ENCODE results near the gene GNB2. TPM values are rescaled to one million over a fixed set of nuclear protein-coding genes. Genes with fewer than 3 reads are reported as not detected.

Gene GNB2
- total RNA-seq, 4 donors from 2014 or later: 150 to 229 (median 218) TPM

DNA sequence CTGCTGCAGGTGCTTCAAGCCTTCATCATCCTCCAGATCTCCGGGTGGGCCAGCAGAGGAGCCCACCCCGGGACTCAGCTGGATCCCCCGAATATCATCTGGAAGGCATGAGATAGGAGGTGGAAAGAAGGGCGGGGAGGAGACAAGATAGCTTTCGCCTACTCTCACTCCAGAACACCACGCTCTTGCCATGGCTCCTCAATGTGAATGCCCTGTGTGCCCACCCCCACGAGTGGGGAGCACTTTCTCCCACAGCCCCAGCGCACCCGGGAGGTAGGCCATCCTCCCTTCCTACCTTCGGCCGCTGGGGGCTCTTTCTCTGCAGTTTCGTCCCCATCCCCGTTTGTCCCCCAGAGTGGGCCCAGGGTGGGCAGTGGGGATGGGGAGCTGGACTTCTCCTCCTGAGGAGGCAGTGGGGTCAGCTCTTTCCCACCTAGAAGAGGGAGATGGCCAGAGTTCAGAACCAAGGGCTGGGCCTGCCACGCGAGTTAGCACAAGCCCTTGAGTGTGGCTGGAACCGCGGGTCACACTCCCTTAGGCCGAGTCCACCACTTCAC is 11.6 kb downstream of the GNB2 start:
- Histone ChIP-seq H3K9me3 (no peaks in the 10 kb centered on the region), H3K27me3 (no peaks in the 10 kb centered on the region), H3K27ac (replicated peaks in 1 of 4) (no peak overlapping the region), H3K36me3 (peaks cover 64 to 97% (median 95%) of the 10 kb centered on the region in 4 donors), H3K4me1 (peaks cover 30 to 45% (median 36%) of the 10 kb centered on the region in 4 donors), H3K4me3 (no peak overlapping the region)
- intact Hi-C loops (cut with DNase I): no loop called here
- 92% methylated on average over 16 of the region's 18 CpGs for WGBS
- no peak for TF ChIP-seq POLR2A (IDR thresholded peaks at IDR 0.05; ENCODE audit: low read depth)
- TF ChIP-seq, protein P1, sequence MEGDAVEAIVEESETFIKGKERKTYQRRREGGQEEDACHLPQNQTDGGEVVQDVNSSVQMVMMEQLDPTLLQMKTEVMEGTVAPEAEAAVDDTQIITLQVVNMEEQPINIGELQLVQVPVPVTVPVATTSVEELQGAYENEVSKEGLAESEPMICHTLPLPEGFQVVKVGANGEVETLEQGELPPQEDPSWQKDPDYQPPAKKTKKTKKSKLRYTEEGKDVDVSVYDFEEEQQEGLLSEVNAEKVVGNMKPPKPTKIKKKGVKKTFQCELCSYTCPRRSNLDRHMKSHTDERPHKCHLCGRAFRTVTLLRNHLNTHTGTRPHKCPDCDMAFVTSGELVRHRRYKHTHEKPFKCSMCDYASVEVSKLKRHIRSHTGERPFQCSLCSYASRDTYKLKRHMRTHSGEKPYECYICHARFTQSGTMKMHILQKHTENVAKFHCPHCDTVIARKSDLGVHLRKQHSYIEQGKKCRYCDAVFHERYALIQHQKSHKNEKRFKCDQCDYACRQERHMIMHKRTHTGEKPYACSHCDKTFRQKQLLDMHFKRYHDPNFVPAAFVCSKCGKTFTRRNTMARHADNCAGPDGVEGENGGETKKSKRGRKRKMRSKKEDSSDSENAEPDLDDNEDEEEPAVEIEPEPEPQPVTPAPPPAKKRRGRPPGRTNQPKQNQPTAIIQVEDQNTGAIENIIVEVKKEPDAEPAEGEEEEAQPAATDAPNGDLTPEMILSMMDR (IDR thresholded peaks at IDR 0.05): no peak
- no peak for TF ChIP-seq POLR2AphosphoS5 (IDR thresholded peaks at IDR 0.05)
- TF ChIP-seq EP300 (IDR thresholded peaks at IDR 0.05): no peak
- DNase-seq (ENCODE audit: extremely low spot score): no peak

DNA sequence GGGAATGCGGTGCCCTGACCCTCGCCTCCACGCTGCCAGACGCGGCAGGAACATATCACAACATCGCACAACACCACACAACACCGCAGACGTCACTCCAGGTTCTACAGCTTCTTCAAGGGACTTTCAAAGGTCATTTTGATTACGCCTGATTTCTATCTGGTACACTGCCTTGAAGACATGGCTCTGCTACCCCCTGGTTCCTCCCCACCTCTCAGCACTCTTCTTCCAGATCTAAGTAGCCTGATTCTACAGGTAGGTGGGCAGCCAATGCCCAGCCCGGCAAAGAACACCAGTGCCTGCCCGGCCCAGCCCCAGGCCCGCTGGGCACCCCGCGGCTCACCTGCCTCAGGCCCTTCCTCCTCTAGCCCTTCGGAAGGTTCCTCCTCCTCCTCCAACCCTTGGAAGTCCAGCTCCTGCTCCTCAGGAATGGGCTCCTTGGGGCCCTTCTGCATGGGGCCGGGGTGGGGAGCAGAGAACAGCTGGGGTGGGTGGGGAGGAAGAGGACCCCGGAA is 12.1 kb downstream of the GNB2 start:
- Histone ChIP-seq H3K36me3 (peaks cover 64 to 92% (median 90%) of the 10 kb centered on the region in 4 donors), H3K4me3 (no peak overlapping the region), H3K9me3 (no peaks in the 10 kb centered on the region), H3K27ac (replicated peaks in 1 of 4) (no peak overlapping the region), H3K27me3 (no peaks in the 10 kb centered on the region), H3K4me1 (peaks cover 31 to 45% (median 36%) of the 10 kb centered on the region in 4 donors)
- 86% methylated on average over 17 of the region's 17 CpGs for WGBS
- TF ChIP-seq POLR2A (IDR thresholded peaks at IDR 0.05; ENCODE audit: low read depth) (no peak), EP300 (IDR thresholded peaks at IDR 0.05) (no peak), POLR2AphosphoS5 (IDR thresholded peaks at IDR 0.05) (no peak)
- TF ChIP-seq, protein P1 (IDR thresholded peaks at IDR 0.05): no peak
- DNase-seq (ENCODE audit: extremely low spot score): no peak
- intact Hi-C loops (cut with DNase I): no loop called here

DNA sequence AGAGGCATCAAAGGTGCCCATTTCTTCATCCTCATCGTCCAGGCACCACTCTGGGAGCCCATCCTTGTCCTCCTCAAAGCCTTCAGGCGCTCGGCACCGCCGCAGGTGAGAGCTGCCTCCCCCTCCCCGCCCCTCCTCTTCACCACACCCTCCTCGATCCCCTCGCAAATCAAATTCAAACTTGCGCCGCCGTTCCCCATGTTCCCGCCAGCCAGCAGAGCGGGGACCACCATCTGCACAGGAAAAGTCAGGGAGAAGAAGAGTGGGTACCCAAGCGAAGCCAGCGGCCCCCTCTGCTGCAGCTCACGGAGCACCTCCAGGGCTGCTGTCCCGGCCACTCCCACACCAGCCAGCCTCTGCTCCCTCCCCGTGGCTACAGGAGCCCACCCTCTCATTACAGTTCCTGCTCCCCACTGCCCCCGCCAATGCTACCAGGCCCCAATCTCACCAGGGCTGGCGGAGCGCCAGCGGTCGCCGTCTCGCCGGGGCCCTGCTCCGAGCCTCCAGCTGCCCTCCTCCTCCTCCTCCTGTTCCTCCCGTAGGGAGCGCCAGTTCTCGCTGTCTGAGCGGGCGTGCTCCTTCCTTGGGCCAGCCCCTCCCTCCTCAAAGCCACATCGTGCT is 12.8 kb downstream of the GNB2 start:
- DNase-seq (ENCODE audit: extremely low spot score): no peak
- no peak for TF ChIP-seq EP300 (IDR thresholded peaks at IDR 0.05)
- no peak for TF ChIP-seq POLR2A (IDR thresholded peaks at IDR 0.05; ENCODE audit: low read depth)
- no peak for TF ChIP-seq POLR2AphosphoS5 (IDR thresholded peaks at IDR 0.05)
- Histone ChIP-seq H3K27ac (replicated peaks in 1 of 4) (no peak overlapping the region), H3K9me3 (no peaks in the 10 kb centered on the region), H3K4me3 (no peak overlapping the region), H3K4me1 (peaks cover 36 to 47% (median 38%) of the 10 kb centered on the region in 4 donors), H3K27me3 (no peaks in the 10 kb centered on the region), H3K36me3 (peaks cover 64 to 89% (median 85%) of the 10 kb centered on the region in 4 donors)
- intact Hi-C loops (cut with DNase I): no loop called here
- 77% methylated on average over 31 of the region's 33 CpGs for WGBS

DNA sequence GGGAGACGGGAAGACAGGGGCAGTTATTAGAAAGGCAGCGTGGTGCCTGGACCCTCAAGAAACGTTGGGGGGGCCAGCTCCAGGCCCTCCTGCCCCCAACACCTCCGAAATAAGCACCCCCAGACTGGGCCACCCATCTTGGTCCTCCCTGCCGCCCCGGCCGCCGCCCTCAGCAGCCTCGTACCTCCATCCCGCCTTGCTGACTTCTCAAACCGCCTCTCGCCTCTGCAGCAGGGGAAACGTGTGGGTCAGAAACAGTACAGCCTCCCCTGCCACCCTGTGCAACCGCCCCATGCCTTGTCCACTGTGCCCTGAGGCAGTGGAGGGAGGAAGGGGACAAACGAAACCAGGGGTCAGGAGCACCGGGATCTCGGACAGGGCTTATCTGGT is 13.3 kb downstream of the GNB2 start:
- TF ChIP-seq POLR2AphosphoS5 (IDR thresholded peaks at IDR 0.05) (no peak), POLR2A (IDR thresholded peaks at IDR 0.05; ENCODE audit: low read depth) (no peak), EP300 (IDR thresholded peaks at IDR 0.05) (no peak)
- TF ChIP-seq, protein P1 (IDR thresholded peaks at IDR 0.05): no peak
- WGBS: 93% methylated on average over 16 of the region's 17 CpGs
- Histone ChIP-seq H3K27me3 (no peaks in the 10 kb centered on the region), H3K27ac (replicated peaks in 1 of 4) (no peak overlapping the region), H3K36me3 (peaks cover 59 to 84% (median 80%) of the 10 kb centered on the region in 4 donors), H3K9me3 (no peaks in the 10 kb centered on the region), H3K4me1 (peaks cover 41 to 52% (median 43%) of the 10 kb centered on the region in 4 donors), H3K4me3 (no peak overlapping the region)
- intact Hi-C loops (cut with DNase I): no loop called here
- no peak for DNase-seq (ENCODE audit: extremely low spot score)

DNA sequence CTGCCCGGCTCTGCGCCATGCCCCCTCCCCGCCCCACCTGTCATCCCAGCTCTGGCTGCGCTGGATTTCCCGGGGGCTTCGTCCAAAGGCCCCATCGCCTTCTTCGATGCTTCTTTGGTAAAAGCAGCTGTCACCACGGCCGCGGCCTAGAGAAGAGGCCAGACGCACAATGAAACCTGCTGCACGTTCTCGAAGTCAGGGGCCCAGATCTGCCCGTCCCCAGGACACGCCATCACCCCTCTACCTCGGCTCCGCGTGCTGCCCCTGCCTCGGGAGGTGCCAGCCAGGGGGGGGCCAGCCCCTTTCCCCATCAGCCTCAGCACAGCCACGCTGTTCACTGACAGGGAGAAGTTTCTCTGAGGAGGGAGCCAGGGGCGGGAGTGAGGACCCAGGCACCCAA is 13.7 kb downstream of the GNB2 start:
- no peak for DNase-seq (ENCODE audit: extremely low spot score)
- 88% methylated on average over 21 of the region's 22 CpGs for WGBS
- Histone ChIP-seq H3K4me1 (peaks cover 46 to 56% (median 47%) of the 10 kb centered on the region in 4 donors), H3K4me3 (no peak overlapping the region), H3K9me3 (no peaks in the 10 kb centered on the region), H3K27me3 (no peaks in the 10 kb centered on the region), H3K36me3 (peaks cover 57 to 79% (median 76%) of the 10 kb centered on the region in 4 donors), H3K27ac (replicated peaks in 1 of 4) (no peak overlapping the region)
- intact Hi-C loops (cut with DNase I): no loop called here
- TF ChIP-seq POLR2AphosphoS5 (IDR thresholded peaks at IDR 0.05) (no peak), POLR2A (IDR thresholded peaks at IDR 0.05; ENCODE audit: low read depth) (no peak), EP300 (IDR thresholded peaks at IDR 0.05) (no peak)
- TF ChIP-seq, protein P1 (IDR thresholded peaks at IDR 0.05): no peak
